ENCODE measurements around the gene BLOC1S1.
"Not testable (repeated sequence)": the region's sequence is repeated elsewhere in the genome, so short reads cannot be mapped to it uniquely, and the experiment has no call there.

Gene BLOC1S1

GRCh38 chr12:55746174-55746912 lies 30.5 kb downstream of the BLOC1S1 start:
- no peak for DNase-seq

GRCh38 chr12:55746913-55747231 lies 31.0 kb downstream of the BLOC1S1 start:
- DNase-seq = no peak

- DNase-seq = no peak
Measured at GRCh38 chr12:55748230-55748993, 32.6 kb downstream of the BLOC1S1 start.

- no peak for DNase-seq
Measured at GRCh38 chr12:55755246-55755645, 39.4 kb downstream of the BLOC1S1 start.

- no peak for DNase-seq
Measured at GRCh38 chr12:55757701-55758100, 41.9 kb downstream of the BLOC1S1 start.

GRCh38 chr12:55758575-55758974 lies 42.7 kb downstream of the BLOC1S1 start:
- DNase-seq = not testable (repeated sequence)

- DNase-seq = no peak
Measured at GRCh38 chr12:55760663-55761062, 44.8 kb downstream of the BLOC1S1 start.

GRCh38 chr12:55762646-55763045 lies 46.8 kb downstream of the BLOC1S1 start:
- no peak for DNase-seq

- no peak for DNase-seq
Measured at GRCh38 chr12:55765736-55766290, 50.0 kb downstream of the BLOC1S1 start.

- DNase-seq = no peak
Measured at GRCh38 chr12:55767156-55767555, 51.3 kb downstream of the BLOC1S1 start.
